Placental pericyte (primary cell): Measurements from ENCODE around the gene EFCC1. TPM values are rescaled to one million over a fixed set of nuclear protein-coding genes. Genes with fewer than 3 reads are reported as not detected.

Experiments
- total RNA-seq: library from RNA; depleted of rRNA; stranded (reverse); fragments of >200 nt; gene quantifications from 2 replicates; pipeline ENCODE4 v1.2.3, GENCODE V29; 2012

The EFCC1 gene
- total RNA-seq, result under 0.01 and 0.86 TPM in 2 replicates

GRCh38 chr3:129001101-129001805, at the start of gene EFCC1:
TSS of gene EFCC1 (plus strand) at chr3:129001304. CDS start at chr3:129001629, 325 bp downstream.

GRCh38 chr3:128993461-128994172, 7.5 kb upstream of the EFCC1 start, which contains the start of gene CFAP92:
TSS of gene CFAP92 (minus strand) at chr3:128994076. CDS start at chr3:128993304, 772 bp downstream.

GRCh38 chr3:129060276-129061022, 59.3 kb downstream of the EFCC1 start, which contains the start of gene GP9:
TSS of gene GP9 (plus strand) at chr3:129060779. CDS start at chr3:129061740, 961 bp downstream.

Other genes starting within 250 kb of the EFCC1 start
- 45.1 and 50.5 TPM in 2 replicates for gene ACAD9, start 121.7 kb upstream of the EFCC1 start, total RNA-seq
- gene CFAP92, start 7.2 kb upstream of the EFCC1 start, total RNA-seq, result 0.14 TPM in 1 of 2 replicates, not detected in the other
- not detected in 2 replicates for gene GP9, start 59.5 kb downstream of the EFCC1 start, total RNA-seq
- 21.4 and 38.2 TPM in 2 replicates for gene RAB43, start 120.5 kb downstream of the EFCC1 start, total RNA-seq
- gene ISY1, start 159.8 kb downstream of the EFCC1 start, total RNA-seq, result 25.8 and 25.9 TPM in 2 replicates
- gene CNBP, start 182.6 kb downstream of the EFCC1 start, total RNA-seq, result 264 and 269 TPM in 2 replicates
- 452 and 528 TPM in 2 replicates for gene COPG1, start 248.3 kb downstream of the EFCC1 start, total RNA-seq